ENCODE results near the gene HEATR5B. TPM values are rescaled to one million over a fixed set of nuclear protein-coding genes. Genes with fewer than 3 reads are reported as not detected.

The HEATR5B gene
- total and polyA plus RNA-seq, 2 of the 4 experiments (the other 2 are of a cell fraction): 8.3 to 17.9 TPM

- no peak overlapping the region for H4K5ac ChIP-seq (ENCODE audit: low read depth, low read length)
- H4K8ac ChIP-seq (ENCODE audit: low read depth in 2 of 2, low read length in 2 of 2): no peak overlapping the region
- H2BK15ac ChIP-seq (ENCODE audit: low read depth, low read length): no peak overlapping the region
- POLR2A ChIA-PET (ENCODE audit: unreplicated experiment): no interaction called here
- no peak overlapping the region for H4K91ac ChIP-seq (ENCODE audit: insufficient read depth, low read depth, low read length)
- H3K23ac ChIP-seq (ENCODE audit: low read depth, low read length): no peak overlapping the region
- H3K9ac ChIP-seq (ENCODE audit: low read depth, low read length): no peak overlapping the region
- no TSS peak for BruUV-seq (replicated peaks)
- no peaks in the 10 kb centered on the region for H3K27me3 ChIP-seq (ENCODE audit: control insufficient read depth, insufficient read depth, low read length)
- peaks cover 5% of the 10 kb centered on the region for H3K4me1 ChIP-seq (ENCODE audit: control insufficient read depth, insufficient read depth, low read length)
- ATAC-seq (ENCODE audit: low read depth) (peak; percentile 57), DNase-seq (no peak)
- TF ChIP-seq MXI1 (IDR thresholded peaks at IDR 0.05; ENCODE audit: borderline replicate concordance, low read depth, low read length): no peak
- TF ChIP-seq MAZ (IDR thresholded peaks at IDR 0.05; ENCODE audit: borderline replicate concordance, low read depth, low read length): no peak
- TF ChIP-seq MAFK (IDR thresholded peaks at IDR 0.05; ENCODE audit: low read depth, low read length): no peak
- no peak for TF ChIP-seq FOS (IDR thresholded peaks at IDR 0.05; ENCODE audit: low read depth, low read length)
- TF ChIP-seq POLR2A (IDR thresholded peaks at IDR 0.05; ENCODE audit: low read depth, low read length): no peak
- no peak for TF ChIP-seq ELK1 (IDR thresholded peaks at IDR 0.05; ENCODE audit: borderline replicate concordance, low read depth, low read length)
- TF ChIP-seq CHD1 (IDR thresholded peaks at IDR 0.05; ENCODE audit: low read depth, low read length): no peak
- no peak for TF ChIP-seq BHLHE40 (IDR thresholded peaks at IDR 0.05; ENCODE audit: low read depth, low read length)
- no peak for TF ChIP-seq CEBPB (IDR thresholded peaks at IDR 0.05; ENCODE audit: low read depth, low read length)
- no peak for TF ChIP-seq RFX5 (IDR thresholded peaks at IDR 0.05; ENCODE audit: low read depth, low read length)
- TF ChIP-seq RCOR1 (IDR thresholded peaks at IDR 0.05; ENCODE audit: insufficient replicate concordance, low read length): no peak
- no peak for TF ChIP-seq RAD21 (IDR thresholded peaks at IDR 0.05; ENCODE audit: low read length)
- TF ChIP-seq SMC3 (IDR thresholded peaks at IDR 0.05; ENCODE audit: low read depth, low read length): no peak
- no peak for TF ChIP-seq CTCF (conservative IDR thresholded peaks at IDR 0.05; ENCODE audit: low read depth, low read length)
- TF ChIP-seq USF2 (IDR thresholded peaks at IDR 0.05; ENCODE audit: low read depth, low read length): no peak
- no peak for TF ChIP-seq NFE2L2 (IDR thresholded peaks at IDR 0.05; ENCODE audit: low read depth, low read length)
- no peak overlapping the region for H2AK9ac ChIP-seq (replicated peaks; ENCODE audit: low read depth, low read length, poor library complexity)
- H3K18ac ChIP-seq (ENCODE audit: low read depth, low read length): no peak overlapping the region
- no peaks in the 10 kb centered on the region for H3K9me3 ChIP-seq (ENCODE audit: control insufficient read depth, insufficient read depth, low read length)
- H3K36me3 ChIP-seq (ENCODE audit: control insufficient read depth, insufficient read depth, low read length): no peaks in the 10 kb centered on the region
- peaks cover 23% of the 10 kb centered on the region; the same call in 1 of the 2 replicates for H4K20me1 ChIP-seq (ENCODE audit: insufficient read depth, low read length)
- dilution Hi-C loops (cut with HindIII; ENCODE audit: low sequenced_read_pairs, unreplicated experiment): no loop called here
- no peak overlapping the region for H3K4ac ChIP-seq (ENCODE audit: low read depth, low read length)
- H2BK5ac ChIP-seq (ENCODE audit: low read depth, low read length, poor library complexity, severe bottlenecking): no peak overlapping the region
- 0 out of 2 replicates have a peak overlapping the region, but pooled peaks have one; percentile 18 for H3K14ac ChIP-seq (replicated peaks; ENCODE audit: low read depth, low read length)
- no CpG with 5 or more reads among the region's 2 CpGs for WGBS, 2 experiments (ENCODE audit: extremely low coverage in 2 of 2, insufficient read length in 1 of 2)
- no peak overlapping the region for H2AFZ ChIP-seq (replicated peaks; ENCODE audit: low read length, poor library complexity)
- CTCF ChIA-PET: interaction anchor here (0.6 kb wide), 1 partner anchor 169 kb away, joined by 3 read pairs; no protein-coding TSS in a partner anchor
- H2AK5ac ChIP-seq (ENCODE audit: low read depth, low read length): no peak overlapping the region
- intact Hi-C loops (cut with micrococcal nuclease): no loop called here
- no peak overlapping the region for H3K4me2 ChIP-seq (ENCODE audit: low read depth, low read length)
- H3K9me1 ChIP-seq (ENCODE audit: insufficient read depth, low read length): peaks cover 2% of the 10 kb centered on the region; the same call in 1 of the 2 replicates
- no peak overlapping the region for H3K4me3 ChIP-seq (ENCODE audit: insufficient read depth, low read depth, low read length)
- H3K56ac ChIP-seq (ENCODE audit: extremely low read depth, insufficient read depth, low read length): no peak overlapping the region
- H3K27ac ChIP-seq (ENCODE audit: insufficient read depth, low read length): no peak overlapping the region
- no peak overlapping the region for H2BK120ac ChIP-seq (ENCODE audit: low read depth, low read length)
- in situ Hi-C loops (cut with MboI; ENCODE audit: low sequenced_read_pairs): no loop called here
- peaks cover 22 to 71% of the 10 kb centered on the region in 2 experiments for H3K79me1 ChIP-seq (ENCODE audit: low read depth in 1 of 2, low read length in 2 of 2)
- H2BK20ac ChIP-seq (ENCODE audit: low read depth, low read length): no peak overlapping the region
These were observed 124.0 kb downstream of the HEATR5B start for GRCh38 chr2:36960005-36960675.
